NCI-H2081 (cell line): Measurements from ENCODE around the gene ADCY9.
"Not testable (repeated sequence)": the region's sequence is repeated elsewhere in the genome, so short reads cannot be mapped to it uniquely, and the experiment has no call there.

Experiments
- DNase-seq, 2 experiments: peaks; one replicate each; lab custom pipeline; 2025; lab: John Stamatoyannopoulos, UW

The ADCY9 gene

DNA sequence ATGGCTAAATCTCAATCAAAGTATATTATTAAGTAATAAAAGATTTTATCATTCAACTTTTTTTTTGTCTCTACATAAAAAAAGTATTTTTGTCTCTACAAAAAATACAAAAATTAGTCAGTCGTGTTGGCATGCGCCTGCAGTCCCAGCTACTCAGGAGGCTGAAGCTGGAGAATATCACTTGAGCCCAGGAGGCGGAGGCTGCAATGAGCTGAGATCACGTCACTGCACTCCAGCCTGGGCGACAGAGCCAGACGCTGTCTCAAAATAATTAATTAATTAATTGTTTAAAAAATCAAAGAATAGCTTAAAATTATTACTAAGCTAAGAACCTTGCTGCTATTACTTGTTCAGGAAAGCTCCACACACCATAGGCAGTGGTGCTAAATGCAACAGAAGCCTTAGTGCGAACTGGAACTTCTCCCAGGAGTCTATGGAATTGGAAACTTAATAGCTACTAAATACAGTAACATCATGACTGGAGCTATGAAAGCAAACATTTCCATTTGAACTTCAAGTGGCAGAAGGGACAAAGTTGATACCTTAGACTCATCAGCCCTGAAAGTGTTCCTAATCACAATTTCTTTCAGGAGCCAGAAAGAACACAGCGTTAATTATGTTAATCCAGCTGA, 22.6 kb downstream of the ADCY9 start:
- DNase-seq: no peak

DNA sequence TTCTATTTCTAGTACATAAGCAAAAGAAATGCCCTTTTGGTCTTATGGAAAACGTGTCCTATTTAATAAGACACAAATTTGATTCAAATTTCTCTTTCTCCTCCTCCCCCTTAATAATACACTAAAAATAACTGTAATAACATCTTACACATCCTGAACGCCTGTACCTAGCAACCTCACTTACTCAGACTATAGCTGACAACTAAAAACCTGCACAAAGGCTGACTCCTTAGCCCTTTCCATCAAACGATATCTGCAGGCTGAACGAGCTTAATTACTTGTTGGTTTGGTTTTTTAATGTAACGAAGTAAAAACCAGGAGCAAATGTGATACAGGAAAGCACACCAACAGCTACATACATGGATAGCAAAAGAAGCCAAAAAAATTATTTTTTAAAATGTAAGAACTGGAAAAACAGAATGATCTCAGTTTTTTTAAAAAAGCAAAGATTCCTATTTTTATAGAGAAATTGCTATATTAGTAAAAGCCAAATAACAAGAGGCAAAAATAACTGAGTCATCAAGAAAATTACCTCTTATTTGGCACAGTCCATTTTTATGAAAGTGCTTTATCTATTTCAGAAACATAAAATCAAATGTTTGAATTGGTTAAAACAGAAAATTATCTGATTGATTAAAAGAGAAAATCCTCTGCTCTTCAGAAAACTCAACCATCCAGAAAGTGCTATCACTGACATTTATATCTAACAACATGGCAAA, 23.5 kb downstream of the ADCY9 start:
- DNase-seq: no peak

DNA sequence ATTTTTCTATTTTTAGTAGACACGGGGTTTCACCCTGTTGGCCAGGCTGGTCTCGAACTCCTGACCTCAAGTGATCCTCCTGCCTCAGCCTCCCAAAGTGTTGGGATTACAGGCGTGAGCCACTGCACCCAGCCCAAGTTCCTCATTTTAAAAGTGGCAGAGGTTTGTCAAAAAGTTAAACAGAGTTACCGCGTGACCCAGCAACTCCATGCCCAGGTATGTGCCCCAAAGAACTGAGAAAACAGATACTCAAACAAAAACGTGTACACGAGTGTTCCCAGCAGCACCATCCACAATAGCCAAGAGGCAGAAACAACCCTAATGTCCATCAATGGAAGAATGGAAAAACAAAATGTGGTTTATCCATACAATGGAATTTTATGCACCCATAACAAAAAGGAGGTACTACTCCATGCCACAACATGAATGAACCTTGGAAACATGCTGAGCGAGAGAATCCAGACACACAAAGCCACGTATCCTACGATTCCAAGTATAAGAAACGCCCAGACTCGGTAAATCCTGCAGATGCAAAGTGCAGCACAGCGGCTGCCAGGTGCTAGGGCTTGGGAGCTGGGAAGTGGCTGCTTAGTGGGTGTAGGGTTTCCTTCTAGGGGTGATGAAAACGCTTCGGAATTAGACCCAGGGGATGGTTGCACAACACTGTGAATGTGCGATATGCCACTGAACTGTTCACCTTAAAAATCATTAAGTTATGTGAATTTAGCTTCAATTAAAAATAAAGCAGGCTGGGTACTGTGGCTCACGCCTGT, 24.8 kb downstream of the ADCY9 start:
- no peak for DNase-seq

DNA sequence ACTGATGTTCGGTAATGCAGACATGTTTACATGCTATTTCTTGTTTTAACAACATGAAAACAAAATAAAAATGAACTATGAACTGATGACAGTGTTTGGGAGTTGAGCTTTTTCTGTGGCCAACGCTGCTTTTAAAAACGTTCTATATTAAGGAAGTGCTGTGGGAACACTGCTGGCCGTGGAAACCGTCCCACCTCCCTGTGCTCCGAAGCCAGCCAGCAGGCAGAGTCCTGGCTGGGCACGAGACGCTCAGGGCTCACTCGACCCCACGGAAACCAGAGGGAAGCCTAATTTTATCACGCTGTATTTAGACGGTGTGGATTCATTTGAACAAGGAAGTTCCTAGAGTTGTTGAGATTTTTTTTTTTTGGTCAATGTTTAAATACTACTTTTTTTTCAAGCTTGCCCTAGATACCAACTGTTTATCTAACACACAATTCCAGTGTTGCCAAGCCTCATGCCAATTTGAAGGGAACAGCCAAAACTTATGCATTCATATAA, 25.8 kb downstream of the ADCY9 start:
- no peak for DNase-seq

DNA sequence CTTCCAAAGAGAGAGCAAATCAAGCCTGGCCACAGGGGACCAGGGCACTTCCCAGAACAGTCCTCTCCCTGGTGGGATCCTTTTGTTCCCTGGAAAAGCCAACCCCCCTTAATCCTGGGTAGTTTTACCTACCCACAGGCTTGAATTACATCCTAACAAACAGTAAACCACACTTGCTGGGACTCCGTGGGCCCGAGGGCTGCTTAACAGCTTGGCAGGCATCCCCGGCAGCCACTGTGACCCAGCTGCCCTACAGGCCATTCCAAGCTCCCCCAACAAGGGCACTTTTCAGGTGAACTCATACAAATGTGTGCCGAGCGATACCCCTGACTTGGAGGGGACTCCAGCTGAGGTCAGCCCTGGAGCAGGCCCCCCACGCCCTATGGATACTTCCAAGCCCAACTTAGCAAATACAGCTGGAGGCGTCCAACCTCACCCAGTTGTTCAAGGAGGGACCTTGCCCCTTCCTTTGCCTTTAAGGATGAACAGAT, 26.4 kb downstream of the ADCY9 start:
- no peak for DNase-seq

DNA sequence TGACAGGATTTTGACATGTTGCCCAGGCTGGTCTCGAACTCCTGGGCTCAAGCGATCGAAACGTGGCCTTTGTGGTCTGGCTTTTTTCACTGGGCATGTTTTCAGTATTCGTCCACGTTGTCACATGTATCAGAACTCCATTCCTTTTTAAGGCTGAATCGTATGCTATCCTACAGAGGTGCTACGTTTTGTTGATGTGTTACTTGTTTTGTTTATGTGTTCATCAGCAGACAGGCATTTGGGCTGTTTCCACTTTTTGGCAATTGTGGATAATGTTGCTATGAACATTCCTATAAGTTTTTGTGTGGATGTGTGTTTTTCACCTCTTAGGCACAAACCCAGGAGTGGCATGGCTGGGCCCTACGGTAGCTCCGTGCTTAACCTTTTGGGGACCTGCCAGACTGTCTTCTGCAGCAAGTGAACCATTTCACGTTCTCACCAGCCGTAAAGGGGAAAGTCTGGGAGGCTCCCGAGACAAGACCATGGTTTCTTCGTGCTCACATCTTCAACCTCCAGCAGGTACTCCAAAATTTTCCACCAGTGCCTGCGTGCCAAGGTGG, 26.9 kb downstream of the ADCY9 start:
- DNase-seq: no peak

DNA sequence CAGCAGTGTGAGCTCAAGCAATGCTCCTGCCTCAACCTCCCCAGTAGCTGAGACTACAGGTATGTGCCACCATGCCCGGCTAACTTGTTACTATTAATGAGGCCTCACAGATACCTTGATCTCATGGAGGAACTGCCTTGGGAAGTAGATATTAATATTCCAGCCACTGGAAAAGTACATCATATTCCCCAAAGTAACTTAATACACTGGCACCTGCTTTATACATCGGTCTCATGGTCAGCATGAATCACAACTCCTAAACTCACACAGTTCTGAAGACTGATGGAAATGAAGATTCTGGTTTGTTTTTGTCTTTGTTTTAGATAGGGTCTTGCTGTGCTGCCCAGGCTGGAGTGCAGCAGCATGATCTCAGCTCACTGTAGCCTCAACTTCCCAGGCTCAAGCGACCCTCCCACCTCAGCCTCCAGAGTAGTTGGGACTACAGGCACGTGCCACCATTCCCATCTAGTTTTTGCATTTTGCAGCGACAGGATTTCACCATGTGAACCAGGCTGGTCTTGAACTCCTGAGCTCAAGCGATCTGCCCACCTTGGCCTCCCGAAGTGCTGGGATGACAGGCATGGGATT, 28.2 kb downstream of the ADCY9 start:
- no peak for DNase-seq

DNA sequence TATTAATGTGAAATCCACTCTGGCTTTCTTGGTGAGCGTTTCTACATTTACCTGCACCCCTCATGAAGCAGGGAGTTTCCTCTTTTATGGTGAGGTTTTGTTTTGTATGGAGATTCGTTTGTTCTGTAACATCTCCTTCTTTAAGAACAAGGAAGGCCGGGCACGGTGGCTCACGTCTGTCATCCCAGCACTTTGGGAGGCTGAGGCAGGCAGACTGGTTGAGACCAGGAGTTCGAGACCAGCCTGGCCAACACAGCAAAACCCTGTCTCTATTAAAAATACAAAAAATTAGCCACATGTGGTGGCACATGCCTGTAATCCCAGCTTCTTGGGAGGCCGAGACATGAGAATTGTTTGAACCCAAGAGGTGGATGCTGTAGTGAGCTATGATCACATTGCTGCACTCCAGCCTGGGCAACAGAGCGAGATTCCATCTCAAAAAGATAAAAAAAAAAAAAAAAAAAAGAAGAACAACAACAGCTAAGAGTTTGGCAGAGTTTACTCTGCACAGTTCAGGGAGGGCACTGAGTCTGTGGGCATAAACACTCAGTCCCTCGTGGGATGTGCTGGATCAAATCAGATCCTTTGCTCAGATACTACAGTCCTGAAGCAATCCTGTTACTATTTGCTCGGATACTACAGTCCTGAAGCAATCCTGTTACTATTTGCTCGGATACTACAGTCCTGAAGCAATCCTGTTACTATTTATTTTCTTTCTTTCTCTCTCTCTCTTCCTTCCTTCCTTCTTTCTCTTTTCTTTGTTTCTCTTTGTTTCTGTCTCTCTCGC, 28.9 kb downstream of the ADCY9 start:
- DNase-seq: no peak

DNA sequence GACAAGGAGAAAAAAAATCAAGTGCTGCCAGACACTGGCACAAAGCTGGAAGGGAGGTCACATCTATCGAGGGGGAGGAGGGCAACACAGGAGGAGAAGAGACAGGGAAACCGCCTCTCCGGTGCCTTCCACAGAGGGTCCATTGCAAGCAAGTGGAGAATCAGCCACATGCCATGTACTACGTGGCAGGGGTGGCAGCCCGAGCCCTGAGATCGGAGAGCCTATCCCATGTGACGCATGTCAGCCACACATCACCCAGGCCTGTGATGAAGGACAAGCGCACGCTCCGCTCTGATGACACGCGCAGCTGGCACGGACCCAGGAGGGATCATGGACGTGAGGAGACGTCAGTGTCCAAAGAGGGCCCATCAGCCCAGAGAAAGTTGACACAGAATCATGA, 30.1 kb downstream of the ADCY9 start:
- no peak for DNase-seq

DNA sequence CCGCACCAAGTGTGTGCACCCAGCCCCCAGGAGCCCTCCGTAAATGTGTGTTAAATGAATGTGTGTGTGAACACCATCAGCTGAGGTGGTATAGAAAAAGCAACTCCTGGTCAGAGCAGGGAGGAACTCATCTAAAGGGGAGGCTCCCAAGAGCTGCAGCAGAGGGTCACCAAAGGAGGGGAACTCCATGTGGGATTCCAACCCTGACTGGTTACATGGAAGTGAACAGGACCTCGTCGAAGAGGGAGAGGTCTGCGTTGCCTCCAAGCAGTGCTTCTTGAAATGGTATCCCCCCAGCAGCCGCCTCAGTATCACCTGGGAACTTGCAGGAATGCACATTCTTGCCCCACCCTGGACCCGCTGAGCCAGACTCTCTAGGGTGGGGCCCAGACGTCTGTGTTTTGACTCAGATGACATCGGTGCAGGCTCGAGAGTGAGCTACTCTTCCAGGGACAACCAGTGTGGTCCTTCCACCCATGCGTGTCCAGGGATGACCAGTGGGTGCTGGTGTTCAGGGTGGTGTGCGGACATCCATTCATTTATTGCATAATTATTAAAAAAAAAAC, 30.8 kb downstream of the ADCY9 start:
- DNase-seq: no peak

DNA sequence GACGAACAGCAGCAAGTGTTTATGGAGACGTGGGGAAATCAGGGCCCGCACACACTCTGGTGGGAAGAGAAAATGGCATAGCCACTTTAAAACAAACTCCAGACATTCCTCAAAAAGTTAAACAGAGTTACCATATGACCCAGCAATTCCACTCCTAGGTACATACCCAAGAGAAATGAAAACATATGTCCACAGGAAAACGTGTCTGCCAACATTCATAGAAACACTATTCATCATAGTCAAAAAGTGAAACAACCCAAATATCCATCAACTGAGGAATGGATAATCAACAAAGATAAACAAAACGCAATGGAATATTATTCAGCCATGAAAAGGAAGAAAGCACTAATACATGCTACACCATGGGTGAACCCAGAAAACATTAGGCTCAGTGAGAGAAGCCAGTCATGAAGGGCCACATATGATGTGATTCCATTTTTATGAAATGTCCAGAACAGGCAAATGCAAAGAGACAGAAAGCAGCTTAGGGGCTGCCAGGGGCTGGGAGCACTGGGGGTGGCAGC, 32.8 kb downstream of the ADCY9 start:
- DNase-seq: no peak

DNA sequence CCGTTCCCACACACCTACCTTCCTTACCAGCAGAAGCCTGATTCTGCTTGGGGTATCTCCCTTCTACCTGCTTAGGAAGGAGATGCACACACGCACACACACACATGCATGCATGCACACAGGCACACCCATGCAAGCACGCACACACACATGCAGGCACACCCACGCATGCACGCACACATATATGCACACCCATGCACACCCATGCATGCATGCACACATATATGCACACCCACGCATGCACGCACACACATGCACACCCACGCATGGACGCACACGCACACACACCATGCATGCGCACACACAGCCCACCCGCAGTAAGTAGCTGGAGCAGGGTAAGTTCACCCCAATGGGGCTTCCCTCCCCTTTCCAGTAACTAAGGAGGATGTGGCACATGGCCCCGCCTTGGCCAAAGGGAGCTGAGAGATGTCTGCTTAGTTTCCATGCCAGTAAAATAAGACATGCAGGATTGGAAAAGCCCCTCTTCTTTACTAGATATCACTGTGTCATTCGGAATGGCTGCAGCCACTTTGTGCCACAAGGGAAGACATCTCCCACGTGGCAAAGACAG, 33.7 kb downstream of the ADCY9 start:
- DNase-seq: no peak

DNA sequence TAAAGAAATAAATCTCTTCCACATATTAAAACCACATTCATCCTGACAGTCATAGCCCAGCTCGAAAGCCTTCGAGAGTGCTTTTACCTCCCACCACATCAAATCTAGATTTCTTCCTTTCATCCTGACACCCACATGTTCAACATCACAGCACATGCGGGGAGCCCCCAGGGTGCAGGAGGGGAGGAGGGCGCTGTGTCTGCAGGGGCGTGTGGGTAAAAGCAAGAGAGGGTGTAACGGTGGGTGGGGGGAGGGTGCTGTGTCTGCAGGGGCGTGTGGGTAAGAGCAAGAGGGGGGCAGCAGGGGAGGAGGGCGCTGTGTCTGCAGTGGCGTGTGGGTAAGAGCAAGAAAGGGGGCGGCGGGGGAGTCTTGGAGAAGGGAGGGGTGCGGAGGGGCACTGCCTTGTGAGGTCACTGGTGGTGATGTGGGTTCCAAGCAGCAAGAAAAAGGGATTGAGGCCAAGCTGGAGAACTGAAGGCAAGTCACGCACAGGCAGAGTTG, 34.7 kb downstream of the ADCY9 start:
- no peak for DNase-seq

DNA sequence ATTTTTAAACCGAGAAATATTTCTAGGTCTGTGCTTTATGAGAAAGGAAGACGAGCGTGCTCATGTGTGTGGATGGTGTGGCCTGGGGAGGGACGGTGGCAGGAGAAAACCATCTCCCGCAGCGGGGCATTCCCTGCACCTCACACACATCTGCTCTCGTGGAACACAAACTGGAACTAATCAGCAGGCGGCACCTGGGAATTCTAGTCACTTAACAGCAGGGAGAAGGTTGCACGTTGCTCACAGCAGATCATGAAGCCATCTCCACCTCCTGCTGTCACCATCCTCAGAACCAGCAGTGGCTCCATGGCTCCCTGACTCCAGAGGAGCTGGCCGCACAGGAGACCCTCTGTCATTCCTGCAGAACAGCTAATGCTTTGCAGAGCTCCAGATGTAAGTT, 35.2 kb downstream of the ADCY9 start:
- DNase-seq: peak; percentile 10 to 35

DNA sequence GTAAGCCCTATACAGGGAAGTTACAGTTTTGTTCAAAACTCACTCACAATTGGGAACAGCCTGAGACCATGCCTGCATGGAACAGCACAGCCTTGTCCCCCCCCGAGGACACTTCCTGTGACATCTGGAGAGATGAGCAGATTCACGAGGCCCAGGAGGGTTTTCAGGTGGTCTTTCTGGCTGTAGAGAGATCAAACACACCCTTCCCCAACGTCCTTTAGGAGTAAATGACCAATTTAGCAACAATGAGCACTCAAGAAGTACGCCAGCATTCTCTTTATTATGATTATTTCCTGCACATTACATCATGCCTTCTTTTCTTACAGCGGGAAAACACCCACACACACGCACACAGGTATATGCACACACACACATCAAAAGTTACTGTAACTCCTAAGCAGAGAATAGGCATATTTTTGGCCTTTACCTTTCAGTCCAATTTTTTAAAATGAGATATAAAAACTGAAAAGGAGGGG, 39.0 kb downstream of the ADCY9 start:
- DNase-seq: no peak

DNA sequence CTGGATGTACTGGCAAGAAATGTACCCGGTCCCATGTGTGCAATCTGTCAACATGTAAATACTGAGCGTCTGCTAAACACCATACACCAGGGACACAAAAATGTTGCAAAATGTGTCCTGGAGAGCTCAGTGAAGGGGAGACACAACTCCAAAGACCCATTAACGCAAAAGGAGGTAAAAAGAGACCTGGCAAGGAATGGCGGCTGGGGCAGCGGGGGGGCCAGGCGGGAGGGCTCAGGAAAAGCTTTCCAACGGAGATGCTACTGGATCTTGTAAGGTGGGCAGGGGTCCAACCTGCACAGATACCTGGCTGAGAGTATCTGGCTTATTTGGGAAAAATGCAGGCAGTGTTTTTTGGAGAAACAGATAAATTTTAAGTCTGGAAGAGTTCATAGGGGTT, 40.7 kb downstream of the ADCY9 start:
- no peak for DNase-seq

DNA sequence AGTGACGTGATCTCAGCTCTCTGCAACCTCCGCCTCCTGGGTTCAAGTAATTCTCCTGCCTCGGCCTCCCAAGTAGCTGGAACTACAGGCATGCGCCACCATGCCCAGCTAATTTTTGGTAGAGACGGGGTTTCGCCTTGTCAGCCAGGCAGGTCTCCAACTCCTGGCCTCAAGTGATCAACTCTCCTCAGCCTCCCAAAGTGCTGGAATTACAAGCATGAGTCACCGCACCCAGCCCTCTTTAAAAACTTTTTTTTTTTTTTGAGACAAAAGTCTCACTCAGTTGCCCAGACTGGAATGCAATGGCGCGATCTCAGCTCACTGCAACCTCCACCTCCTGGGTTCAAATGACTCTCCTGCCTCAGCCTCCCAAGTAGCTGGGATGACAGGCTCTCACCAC, 43.1 kb downstream of the ADCY9 start:
- DNase-seq: not testable (repeated sequence)

DNA sequence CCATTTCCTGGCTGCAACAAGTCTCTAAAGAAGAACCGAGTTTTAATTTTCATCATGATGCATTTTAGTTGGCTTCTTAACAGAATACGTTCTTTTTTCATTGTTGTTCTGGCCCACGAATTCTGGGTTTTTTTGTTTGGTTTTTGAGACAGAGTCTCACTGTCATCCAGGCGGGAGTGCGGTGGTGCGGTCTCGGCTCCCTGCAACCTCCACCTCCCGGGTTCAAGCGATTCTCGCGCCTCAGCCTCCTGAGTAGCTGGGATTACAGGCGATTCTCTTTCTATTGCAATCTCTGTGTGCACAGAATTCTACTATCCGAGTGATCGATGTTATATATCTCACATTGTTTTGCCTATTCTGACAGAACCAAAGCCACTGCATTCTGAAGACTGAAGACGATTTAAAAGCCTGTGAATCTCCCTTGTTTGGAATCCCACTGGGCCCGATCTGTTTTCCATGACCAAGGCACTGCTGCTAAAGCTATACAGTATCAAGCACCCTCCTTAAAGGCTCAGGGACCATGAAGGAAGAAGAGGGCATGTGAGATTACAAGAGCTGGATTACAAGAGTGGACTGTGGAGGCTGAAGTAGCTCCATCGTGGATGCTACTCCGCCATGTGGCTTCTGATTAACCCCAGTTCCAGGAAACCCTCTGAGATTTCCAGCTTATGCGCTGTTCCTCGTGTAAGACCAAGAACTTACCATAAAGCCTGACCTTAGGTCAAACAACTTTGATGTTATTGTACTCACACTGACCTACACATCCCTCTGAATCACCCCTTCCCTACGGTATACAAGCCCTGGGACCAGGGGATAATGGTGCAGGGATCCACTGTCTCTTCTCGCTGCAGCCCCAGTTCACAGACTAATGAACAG, 44.3 kb downstream of the ADCY9 start:
- DNase-seq: no peak

DNA sequence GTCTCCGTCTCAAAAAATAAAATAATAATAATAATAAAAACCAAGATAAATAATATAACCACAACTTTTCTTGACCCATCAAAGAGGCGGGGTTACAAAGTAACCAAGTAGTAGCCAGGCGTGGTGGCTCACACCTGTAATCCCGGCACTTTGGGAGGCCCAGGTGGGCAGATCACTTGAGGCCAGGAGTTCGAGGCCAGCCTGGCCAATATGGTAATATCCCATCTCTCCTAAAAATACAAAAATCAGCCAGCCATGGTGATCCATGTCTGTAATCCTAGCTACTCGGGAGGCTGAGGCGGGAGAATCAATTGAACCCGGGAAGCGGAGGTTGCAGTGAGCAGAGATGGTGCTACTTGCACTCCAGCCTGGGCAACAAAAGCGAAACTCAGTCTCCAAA, 45.3 kb downstream of the ADCY9 start:
- no peak for DNase-seq
